ENCODE results near the gene ZNF483.
"Not testable (repeated sequence)": the region's sequence is repeated elsewhere in the genome, so short reads cannot be mapped to it uniquely, and the experiment has no call there.

The ZNF483 gene

DNA sequence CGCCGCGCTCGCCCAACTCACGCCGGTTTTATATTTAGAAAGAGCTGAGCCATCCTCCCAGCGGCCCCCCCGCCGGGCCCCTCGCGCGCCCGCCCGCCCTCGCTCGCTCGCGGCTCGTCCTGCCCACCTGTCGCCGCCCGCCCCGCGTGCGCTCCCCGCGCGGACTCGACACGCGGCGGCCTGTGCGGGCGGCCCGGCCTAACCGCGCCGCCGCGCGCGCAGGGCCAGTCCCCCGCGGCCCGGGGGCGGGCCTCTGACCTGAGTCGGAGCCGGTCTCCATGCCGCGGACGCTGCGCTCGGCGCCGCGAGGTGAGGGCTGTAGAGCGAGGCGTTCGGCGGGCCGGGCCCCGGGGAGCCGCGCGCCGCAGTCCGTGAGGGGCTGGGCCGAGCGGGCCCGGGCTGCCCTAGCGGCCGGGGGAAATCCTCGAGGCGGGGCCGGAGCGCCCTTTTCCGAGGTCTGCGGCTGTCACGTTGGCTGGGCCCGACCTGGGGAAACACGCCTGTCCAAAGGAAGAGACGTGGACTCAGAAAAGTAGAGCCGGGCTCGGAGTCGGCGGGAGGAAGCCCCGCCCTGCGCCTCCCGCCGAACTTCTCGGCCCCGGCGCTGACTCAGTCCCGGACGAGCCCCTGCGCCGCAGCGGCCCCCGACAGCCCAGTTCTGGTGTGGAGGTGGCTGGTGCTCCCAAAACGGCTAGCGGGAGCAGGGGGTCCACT is 41.0 kb upstream of the ZNF483 start, which contains the start of gene ECPAS:
Gene ECPAS, minus strand, starts transcription at position 526 of the 714 bp plus-strand sequence. CDS start 11,465 bp downstream, outside the sequence.
- TF ChIP-seq, protein P1, sequence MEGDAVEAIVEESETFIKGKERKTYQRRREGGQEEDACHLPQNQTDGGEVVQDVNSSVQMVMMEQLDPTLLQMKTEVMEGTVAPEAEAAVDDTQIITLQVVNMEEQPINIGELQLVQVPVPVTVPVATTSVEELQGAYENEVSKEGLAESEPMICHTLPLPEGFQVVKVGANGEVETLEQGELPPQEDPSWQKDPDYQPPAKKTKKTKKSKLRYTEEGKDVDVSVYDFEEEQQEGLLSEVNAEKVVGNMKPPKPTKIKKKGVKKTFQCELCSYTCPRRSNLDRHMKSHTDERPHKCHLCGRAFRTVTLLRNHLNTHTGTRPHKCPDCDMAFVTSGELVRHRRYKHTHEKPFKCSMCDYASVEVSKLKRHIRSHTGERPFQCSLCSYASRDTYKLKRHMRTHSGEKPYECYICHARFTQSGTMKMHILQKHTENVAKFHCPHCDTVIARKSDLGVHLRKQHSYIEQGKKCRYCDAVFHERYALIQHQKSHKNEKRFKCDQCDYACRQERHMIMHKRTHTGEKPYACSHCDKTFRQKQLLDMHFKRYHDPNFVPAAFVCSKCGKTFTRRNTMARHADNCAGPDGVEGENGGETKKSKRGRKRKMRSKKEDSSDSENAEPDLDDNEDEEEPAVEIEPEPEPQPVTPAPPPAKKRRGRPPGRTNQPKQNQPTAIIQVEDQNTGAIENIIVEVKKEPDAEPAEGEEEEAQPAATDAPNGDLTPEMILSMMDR (IDR thresholded peaks at IDR 0.05; ENCODE audit: extremely low read depth, insufficient read depth, missing control alignments) = no peak
- in situ Hi-C loops (cut with MboI; ENCODE audit: low pct_unique_long_range_greater_than_20kb, low sequenced_read_pairs, unreplicated experiment) = no loop called here
- DNase-seq (ENCODE audit: low spot score) = peak; percentile 91

DNA sequence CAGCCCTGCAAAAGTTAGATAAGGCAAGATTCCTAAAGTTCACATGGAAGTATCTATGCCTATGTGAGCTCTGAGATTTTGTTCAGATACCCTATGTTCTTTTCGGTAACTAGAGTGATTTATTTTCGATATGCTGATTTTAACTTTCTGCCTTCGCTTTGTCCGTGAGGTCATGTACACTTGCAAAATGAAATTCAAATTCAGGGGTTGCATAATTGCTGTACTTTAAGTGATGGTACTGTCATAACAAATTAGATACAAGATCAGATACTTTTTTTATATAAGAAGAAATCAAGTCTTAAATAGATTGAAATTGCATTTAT is 40.4 kb upstream of the ZNF483 start:
- in situ Hi-C loops (cut with MboI; ENCODE audit: low pct_unique_long_range_greater_than_20kb, low sequenced_read_pairs, unreplicated experiment) = no loop called here
- no peak for DNase-seq (ENCODE audit: low spot score)
- TF ChIP-seq, protein P1 (IDR thresholded peaks at IDR 0.05; ENCODE audit: extremely low read depth, insufficient read depth, missing control alignments) = no peak

DNA sequence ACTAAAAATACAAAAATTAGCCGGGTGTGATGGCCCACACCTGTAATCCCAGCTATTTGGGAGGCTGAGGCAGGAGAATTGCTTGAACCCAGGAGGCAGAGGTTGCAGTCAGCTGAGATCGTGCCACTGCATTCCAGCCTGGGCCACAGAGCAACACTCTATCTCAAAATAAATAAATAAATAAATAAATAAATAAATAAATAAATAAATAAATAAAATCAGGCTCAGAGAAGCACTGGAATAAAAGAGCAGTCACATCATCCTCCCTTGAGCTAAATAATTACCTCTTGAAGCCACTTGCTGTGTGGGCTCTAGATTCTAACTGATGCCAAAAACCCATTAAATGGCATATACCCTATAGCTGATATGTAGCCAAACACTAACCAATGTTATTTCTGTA is 27.8 kb upstream of the ZNF483 start:
- in situ Hi-C loops (cut with MboI; ENCODE audit: low pct_unique_long_range_greater_than_20kb, low sequenced_read_pairs, unreplicated experiment) = not testable (repeated sequence)

DNA sequence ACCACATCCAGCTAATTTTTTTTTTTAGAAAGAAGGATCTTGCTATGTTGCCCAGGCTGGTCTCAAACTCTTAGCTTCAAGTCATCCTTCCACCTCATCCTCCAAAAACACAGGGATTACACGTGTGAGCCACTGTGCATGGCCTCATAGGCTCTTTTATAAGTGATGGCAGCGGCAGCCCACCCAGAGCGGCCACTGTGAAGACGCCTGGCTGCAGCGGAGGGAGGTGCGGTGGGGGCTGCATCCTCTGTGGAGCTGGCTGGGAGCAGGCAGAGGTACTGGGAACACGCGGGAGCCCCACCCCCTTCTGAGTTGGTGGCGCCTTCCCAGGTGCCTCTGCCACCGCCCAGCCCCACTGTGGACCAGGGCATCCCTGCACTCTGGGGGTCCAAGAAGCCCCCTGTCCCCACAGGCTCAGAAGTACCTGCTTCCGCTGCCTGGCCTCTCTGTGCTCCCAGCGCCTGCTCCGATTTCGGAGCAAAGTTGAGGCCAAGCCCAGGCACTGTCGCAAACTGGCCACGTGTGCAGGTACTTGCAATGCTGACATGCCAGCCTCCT is 23.9 kb upstream of the ZNF483 start:
- TF ChIP-seq, protein P1 (IDR thresholded peaks at IDR 0.05; ENCODE audit: extremely low read depth, insufficient read depth, missing control alignments) = no peak
- no peak for DNase-seq (ENCODE audit: low spot score)
- in situ Hi-C loops (cut with MboI; ENCODE audit: low pct_unique_long_range_greater_than_20kb, low sequenced_read_pairs, unreplicated experiment) = no loop called here

More for the DNA sequence above, 27.8 kb upstream of the ZNF483 start:
- not testable (repeated sequence) for DNase-seq (ENCODE audit: low spot score)

DNA sequence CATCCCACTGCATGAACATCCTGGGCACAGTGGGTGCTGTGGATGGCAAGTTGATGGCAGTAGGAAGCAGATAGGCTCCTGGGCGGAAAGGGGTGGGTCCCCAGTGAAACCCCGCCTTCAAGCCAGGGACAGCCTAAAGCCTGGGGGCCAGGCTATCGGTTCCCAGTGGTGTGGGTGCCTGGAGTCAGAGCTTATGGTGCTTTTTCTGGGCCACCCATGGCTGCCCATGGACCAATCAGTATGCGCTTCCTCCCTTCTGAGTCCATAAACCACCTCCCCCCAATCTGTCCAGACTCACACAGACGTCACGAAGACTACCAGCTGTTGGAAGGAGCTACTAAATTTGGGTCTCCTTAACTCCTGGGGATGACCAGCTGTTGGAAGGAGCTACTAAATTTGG is 23.3 kb upstream of the ZNF483 start:
- TF ChIP-seq, protein P1 (IDR thresholded peaks at IDR 0.05; ENCODE audit: extremely low read depth, insufficient read depth, missing control alignments) = no peak
- no peak for DNase-seq (ENCODE audit: low spot score)
- in situ Hi-C loops (cut with MboI; ENCODE audit: low pct_unique_long_range_greater_than_20kb, low sequenced_read_pairs, unreplicated experiment) = no loop called here

DNA sequence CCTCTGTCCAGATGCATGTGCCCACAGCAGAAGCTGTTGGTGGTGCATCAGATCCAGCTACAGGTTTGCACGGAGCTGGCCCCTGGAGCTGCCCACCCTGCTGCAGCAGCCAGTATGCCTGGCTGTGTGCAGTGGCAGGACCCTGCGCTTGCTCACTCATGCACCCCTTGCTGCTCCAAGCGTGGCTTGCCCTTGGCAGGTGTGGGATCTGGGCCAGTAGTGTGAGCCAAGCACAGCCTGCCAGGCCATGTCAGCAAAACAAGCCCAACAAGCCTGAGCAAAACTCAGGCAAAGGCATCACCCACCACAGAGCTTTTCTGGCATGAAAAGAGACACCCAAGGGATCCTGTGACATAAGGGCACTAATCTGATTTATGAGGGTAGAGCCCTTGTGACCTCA is 22.5 kb upstream of the ZNF483 start:
- DNase-seq (ENCODE audit: low spot score) = no peak
- TF ChIP-seq, protein P1 (IDR thresholded peaks at IDR 0.05; ENCODE audit: extremely low read depth, insufficient read depth, missing control alignments) = no peak
- in situ Hi-C loops (cut with MboI; ENCODE audit: low pct_unique_long_range_greater_than_20kb, low sequenced_read_pairs, unreplicated experiment) = no loop called here

DNA sequence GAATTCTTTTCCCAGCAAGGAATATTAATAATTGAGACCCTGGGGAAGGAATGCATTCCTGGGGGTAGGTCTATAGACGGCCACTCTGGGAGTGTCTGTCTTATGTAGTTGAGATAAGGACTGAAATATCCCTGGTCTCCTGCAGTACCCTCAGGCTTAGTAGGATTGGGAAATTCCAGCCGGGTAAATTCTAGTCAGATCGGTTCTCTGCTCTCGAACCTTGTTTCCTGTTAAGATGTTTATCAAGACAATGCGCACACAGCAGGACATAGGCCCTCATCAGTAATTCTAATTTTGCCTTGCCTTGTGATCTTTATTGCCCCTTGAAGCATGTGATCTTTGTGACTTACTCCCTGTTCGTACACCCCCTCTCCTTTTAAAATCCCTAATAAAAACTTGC is 13.4 kb upstream of the ZNF483 start:
- in situ Hi-C loops (cut with MboI; ENCODE audit: low pct_unique_long_range_greater_than_20kb, low sequenced_read_pairs, unreplicated experiment); DNase-seq (ENCODE audit: low spot score): not testable (repeated sequence)

Data from GM13977 (cell line).